GM19328 (cell line): ENCODE results near the gene KCNG1.

ENCODE experiments used
- ATAC-seq: cut with Tn5 transposase; IDR thresholded peaks from one replicate; pipeline ENCODE4 v1.9.1; 2021; ENCODE audit warnings: mild to moderate bottlenecking, moderate library complexity; ENCODE audit not compliant: unreplicated experiment

The KCNG1 gene

DNA sequence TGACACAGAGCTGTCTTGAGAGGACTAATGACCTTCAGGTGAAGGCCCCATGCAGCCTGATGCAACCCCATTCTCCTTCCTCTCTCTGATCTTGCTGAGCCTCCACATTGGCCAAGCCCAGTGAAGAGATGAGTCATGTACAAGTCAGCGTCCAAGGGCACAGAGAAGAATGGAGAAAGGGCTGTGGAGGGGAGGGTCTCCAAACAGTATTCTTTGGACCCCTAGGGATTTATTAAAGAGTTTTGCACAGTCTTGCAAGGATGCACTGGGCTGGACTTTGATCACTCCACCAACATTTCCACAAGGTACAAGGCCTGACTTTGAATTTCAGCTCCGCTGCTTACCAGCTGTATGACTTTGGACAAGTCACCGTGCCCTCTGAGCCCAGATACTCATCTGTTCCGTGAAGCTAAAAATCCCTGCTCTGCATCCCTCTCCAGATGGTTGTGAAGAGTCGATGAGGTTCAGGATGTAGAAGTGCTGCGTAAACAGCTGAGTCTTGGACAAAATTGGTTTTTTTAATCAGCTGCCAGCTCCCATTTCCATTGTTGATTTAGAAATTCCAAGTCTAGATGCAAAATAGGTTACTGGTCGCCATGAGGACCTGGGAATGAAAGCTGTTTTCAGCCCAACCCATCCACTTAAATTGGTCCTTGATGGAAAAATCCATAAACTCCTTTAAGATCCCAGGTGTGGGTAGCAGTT, 14.1 kb upstream of the KCNG1 start:
- ATAC-seq, result no peak

GRCh38 chr20:51036226-51036625, 13.3 kb upstream of the KCNG1 start:
- no peak for ATAC-seq

DNA sequence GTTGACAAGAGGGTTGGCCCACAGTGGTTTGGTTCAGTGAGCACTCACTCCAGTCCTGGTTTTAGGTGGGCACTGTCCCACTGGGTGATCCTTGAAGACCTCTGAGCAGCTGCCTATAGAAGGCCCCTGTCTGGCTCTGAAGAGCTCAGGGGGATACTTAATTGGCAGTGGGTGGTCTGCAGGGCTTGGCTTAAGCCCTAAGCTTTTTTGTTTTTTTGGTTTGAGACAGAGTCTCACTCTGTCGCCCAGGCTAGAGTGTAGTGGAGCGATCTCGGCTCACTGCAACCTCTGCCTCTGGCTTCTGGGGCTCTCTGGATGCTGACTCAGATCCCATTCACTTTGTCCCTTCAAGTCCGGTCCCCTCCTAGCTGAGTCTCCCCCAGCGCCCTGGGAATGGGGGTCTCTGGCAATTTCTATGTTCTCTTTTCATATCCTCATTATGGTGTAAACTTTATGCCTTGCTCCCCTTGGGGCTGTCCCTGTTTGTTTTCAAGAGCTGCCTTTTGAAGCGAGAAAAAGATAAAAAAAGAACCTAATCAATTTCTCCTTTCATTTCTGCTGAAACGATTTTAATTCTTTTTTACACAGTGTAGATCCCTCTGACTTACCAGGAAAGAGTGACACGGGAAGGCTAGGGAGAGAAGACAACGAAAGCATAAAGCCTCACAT, 12.2 kb upstream of the KCNG1 start:
- ATAC-seq, result no peak

GRCh38 chr20:51034476-51034875, 11.6 kb upstream of the KCNG1 start:
- ATAC-seq, result no peak

DNA sequence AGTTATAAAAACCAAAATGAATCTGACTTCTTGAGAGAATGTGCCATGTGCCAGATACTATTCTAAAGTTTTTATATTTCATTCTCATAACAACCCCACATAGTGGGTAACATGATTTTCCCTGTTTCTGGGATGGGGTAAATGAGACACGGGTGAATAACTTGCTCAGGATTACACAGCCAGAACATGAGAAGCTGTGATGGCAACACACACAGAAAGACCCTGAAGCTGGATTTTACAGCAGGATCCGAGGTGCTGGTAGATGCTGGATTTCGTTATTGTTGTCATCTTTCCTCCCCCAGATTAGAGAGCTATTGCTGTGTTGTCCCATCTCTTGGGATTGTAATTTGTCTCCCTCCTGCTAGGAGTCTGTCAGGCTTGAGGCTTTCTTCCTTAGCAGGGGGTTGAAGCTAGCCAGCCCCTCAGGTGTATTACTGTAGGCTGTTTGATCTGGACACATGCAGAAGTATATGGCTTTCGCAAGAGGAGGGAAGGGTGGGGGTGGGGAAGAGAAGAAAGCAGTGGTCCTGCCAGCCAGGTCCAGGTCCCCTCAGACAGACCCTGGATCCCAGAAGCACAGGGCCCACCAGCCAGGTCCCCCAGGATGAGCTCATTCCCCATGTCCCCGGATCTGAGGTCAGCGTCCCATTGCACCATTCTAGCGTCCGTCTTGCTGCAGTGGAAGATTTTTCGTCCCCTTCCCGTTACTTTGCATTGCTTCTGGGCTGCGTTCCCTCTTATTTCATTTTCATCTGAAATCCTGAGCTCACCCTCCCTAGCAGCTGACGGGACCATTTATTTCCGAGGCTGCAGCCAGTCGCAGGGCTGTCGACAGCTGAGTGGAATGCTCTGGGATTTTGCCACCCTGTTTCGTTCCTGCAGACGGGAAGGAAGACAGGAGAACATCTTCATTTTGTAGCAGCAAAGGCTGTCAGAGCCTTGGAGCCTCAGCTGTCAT, 7.3 kb upstream of the KCNG1 start:
- no peak for ATAC-seq

DNA sequence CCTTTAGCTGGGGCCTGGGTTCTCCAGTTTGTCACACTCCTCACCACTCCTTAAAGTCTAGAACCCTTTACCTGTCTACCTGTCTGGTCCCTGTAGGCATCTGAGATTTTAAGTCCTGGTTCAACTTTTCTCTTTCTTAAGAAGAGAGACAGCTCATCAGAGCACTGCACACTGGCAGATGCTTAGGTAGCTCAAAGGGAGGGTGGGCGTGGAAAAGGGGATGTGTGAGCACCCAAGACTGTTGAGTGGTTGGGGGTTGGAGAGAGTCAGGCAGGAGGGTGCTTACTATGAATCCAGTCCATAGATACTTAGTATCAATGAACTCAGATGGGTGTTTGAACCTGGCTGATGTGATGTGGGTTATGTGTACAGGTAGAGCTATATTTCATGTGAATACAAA, 6.6 kb upstream of the KCNG1 start:
- no peak for ATAC-seq

DNA sequence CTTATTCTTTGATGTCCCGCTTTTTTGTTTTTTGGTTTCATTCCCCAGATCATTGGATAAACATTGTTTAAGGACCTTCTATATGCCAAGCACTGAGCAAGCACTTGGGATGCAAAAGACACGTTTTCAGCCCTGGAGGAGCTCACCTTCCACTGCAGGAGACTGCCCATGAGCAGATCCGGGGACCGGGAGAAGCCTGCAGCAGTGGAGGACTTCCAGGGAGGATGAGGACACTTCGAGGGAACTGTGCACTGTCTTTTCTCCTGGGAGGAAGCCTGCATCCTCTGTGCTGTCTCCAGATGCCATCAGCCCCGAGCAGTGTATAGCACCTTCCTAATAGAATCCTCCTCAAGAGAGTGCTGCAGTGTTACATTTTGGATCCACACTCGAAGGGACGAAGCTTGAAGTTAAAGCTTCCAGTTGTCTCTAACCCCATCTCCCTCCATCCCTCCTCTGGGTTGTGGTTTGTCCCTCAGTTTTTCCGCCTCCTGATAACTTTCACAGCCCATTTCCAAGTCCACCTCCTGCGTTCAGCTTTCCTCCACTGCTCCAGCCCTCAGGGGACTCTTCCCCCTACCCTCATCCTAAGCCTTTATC, 5.8 kb upstream of the KCNG1 start:
- ATAC-seq, result no peak

DNA sequence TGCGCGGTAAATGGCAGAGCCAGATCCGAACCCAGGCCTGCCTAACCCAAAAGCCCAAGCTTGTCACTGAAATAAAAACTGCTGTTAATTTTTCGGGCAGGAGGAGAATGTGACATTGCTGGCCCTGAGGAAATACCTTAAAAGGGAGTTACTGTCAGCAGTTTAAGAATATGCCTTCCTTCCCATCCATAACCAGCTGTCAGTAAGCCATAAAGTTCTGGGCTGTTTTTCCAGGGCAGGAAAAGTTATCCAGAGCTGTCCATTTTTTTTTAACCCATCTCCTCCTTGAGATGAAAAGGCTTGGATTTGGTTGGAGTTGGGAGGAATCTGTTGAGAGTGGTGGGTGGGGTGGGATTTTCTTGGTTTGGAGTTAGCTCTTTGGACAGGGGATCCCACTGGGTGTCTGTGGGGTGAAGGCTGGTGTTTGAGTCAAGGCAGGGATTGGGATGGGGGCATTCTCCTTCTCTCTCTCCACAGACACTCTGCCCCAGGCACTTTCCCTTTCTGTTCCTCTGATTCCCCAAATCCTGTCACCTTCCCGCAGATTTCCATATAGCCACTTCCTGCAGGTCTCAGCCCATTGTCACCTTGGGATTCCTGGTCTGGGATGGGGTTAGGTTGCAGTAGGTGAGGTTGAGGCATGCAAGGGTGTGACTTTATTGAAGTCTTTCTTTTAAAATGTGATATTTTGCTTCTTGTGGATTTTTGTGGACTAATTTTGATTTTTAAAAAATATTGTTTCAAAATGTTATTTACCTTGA, 4.3 kb upstream of the KCNG1 start:
- ATAC-seq, result no peak

DNA sequence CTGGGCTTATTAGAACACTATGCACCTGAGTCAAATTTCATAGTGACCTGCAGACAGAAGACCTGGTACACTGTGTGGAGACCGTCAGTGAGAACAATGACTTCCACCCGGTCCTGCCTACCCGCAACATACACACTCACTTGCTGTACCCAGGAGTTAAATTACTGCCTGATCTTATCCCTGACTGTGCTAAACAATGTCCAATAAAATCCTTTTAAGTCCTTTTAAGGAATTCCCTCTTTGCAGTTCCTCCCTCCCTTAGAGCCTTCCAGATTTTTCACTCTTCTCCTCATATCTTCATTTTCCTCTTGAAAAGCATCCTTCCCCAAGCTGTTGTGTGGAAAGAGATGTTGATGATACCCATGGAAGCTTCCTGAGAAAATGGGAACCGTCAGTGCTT, 3.4 kb upstream of the KCNG1 start:
- no peak for ATAC-seq

GRCh38 chr20:51024761-51025160, 1.9 kb upstream of the KCNG1 start:
- ATAC-seq, result no peak

GRCh38 chr20:51023617-51024155, 779 bp upstream of the KCNG1 start:
- no peak for ATAC-seq

DNA sequence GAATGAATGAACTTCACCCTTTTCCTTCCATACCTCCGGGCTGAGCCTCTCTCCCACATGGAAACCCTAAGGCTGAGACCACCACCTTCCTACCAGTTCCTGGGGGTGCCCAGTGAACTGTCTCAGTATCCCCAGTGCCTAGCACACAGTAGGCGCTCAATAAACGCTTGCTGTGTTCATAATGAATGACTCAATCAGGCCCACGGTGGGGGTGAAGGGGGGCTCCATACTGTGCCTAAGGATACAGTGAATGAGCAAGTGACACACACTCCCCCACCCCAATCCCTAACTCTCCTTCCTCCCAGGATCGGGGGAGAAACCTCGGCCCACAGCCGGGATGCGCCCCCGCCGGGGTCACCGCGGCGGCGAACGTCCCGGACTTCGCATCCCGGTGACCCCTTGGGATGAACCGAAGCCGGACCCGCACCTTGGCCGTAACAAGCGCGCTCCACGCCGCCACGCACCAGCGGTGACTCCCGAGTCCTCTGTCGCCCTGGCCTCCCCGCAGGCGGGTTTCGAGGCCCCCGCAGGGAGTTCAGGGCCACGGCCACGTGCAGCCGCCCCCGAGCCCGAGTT, 592 bp downstream of the KCNG1 start:
- ATAC-seq, result no peak

GRCh38 chr20:51021067-51022025, 1.6 kb downstream of the KCNG1 start:
- ATAC-seq, result no peak

DNA sequence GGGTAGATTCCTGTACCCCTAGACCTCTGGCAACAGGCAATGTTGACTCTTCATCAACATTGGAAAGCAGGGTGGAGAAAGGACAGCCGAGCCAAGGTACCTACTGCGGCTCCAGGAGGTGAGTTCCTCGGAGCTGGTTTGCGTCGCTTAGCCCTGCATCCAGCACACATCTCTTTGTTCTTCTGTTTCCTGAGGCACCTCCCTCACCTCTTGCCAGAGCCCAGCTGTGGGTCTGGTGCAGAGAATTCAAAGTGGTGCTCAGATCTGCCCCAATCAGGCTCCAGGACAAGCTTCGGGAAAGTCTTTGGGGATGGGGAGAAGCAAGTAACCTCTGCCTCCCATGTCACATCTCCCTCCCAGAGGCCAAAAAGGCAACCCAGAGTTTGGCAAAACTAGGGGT, 2.2 kb downstream of the KCNG1 start:
- no peak for ATAC-seq

DNA sequence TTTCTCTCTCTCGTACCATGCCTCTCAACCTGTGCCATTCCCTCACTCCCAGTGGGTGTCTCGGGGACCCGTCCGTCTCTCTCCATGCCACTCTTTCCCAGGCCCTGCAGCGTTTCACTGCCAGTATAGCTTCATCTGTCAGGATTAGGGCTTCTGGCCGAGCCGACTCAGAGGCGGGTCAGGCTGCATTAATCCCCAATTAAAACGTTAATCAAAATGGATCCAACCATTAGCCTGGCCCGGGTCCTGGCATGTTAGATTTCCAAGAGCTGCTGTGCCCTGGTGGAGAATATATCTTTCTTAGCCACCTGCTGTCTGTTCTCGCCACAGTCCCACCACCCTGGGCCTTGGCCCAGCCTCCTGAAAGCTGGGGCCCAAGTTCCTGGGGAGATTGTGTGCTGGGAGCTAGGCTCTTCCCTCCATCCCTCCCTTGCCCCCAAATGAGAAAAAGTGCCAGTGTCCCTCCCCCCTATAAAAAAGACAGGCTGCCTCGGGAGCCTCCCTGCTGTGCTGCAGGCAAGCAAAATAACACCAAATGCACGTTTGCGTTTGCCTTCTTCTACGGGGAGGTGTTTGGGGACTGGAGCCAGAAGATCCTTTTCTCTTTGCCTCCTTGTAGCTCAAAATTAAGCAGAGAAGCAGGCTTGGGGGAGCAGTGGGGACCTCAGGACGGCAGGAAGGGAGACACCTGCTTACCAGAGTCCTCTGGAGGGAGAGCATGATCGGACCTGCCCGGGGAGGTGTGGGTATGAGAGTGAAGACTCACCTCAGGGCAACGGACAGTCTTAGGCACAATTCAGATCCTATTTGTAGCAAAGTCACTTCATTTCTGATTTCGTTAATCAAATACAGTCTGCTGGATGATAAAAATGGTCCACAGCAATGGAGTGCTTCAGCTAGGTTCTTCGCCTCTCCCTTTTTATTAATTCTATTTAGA, 3.0 kb downstream of the KCNG1 start:
- no peak for ATAC-seq

DNA sequence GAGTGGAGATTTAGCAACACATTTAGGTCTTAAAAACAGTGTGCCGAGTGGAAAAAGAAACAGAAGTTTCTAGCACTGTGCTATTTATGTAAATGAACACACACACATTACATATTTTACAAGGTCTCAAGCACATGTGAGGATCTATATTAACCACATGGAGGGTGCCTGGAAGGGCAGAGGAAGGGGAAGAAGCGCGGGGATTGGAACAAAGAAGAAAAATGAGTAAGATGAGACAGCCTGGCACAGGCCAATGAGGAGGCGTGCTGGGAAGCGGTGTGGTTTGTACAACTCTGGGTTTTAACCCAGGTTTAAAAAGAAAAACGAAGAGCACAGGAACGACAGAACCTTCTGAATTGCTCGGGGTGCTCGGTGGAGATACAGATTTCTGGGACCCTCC, 5.7 kb downstream of the KCNG1 start:
- no peak for ATAC-seq

DNA sequence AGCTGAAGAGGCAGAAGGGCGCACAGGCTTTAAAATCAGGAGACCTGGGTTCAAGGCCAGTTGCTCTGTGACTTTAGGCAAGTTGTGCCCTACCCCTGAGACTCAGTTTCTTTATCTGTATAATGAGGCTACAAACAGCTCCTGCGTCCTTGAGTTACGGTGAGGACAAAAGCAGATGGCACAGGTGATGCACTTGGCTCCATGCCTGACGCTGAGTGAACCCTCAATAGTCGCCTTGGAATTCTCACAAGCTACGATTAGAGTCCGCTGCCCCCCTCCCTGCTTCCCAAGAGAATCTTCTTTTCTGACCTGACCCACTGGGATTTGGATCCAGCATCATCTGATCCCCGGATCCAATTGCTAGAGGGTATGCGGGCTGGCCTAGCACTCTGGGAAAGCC, 6.4 kb downstream of the KCNG1 start:
- no peak for ATAC-seq
